22Rv1 (cell line): ENCODE data around the gene GAL3ST2.

Experiments used
- CTCF ChIP-seq: fragments of 450-650 bp; IDR thresholded peaks from 2 replicates; pipeline ENCODE4 v1.5.1; 2017; ENCODE audit warnings: mild to moderate bottlenecking
- ZFX ChIP-seq: fragments of 450-650 bp; IDR thresholded peaks from 2 replicates; pipeline ENCODE4 v1.6.1; 2017; ENCODE audit warnings: antibody characterized with exemption, borderline replicate concordance

DNA sequence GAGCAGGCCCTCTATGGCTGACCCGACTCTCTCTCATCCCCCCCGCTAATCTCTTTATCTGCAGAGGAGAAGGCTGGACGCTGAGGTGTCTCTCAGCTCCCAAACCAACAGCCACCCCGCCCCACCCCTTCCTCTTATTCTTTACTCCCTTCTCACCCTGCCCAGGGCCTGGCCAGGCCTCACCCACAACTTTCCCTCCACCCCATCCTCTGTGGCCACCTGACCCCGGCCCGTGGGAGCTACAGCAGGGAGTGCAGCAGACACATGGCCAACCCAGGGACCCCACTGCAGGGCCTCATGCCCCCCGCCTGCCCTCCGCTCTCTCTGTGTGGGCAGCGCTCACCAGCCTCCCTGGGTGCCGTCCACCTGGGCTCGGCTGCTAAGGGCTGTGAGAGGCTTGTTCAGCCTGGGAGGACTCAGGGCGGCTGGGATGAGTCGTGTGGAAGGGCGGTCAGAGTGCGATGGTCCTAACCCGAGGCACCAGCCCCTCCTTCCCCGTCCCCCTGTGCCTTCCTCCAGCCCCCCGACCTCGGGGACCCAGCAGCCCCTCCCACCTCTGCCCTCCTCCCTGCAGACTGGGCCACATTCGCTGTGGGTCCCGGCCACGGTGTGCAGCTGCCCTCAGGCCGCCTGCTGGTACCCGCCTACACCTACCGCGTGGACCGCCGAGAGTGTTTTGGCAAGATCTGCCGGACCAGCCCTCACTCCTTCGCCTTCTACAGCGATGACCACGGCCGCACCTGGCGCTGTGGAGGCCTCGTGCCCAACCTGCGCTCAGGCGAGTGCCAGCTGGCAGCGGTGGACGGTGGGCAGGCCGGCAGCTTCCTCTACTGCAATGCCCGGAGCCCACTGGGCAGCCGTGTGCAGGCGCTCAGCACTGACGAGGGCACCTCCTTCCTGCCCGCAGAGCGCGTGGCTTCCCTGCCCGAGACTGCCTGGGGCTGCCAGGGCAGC, 39.1 kb downstream of the GAL3ST2 start:
- TF ChIP-seq CTCF, result no peak
- no peak for TF ChIP-seq ZFX
